Neuron (in vitro differentiated cells): ENCODE measurements around the gene MRGPRF.

Experiments used
- H2AFZ ChIP-seq: one replicate; pipeline ENCODE4 v1.6.1; 2013; ENCODE audit warnings: low read depth, mild to moderate bottlenecking, inconsistent platforms, low read length, moderate library complexity
- H3K27me3 ChIP-seq: one replicate; pipeline ENCODE4 v1.6.1; 2013; ENCODE audit warnings: low read length; ENCODE audit not compliant: insufficient read depth
- H3K36me3 ChIP-seq: one replicate; pipeline ENCODE4 v1.6.1; 2013; ENCODE audit warnings: low read length; ENCODE audit not compliant: insufficient read depth
- H3K4me1 ChIP-seq: one replicate; pipeline ENCODE4 v1.6.1; 2013; ENCODE audit warnings: low read length; ENCODE audit not compliant: insufficient read depth
- H3K4me3 ChIP-seq: 2 replicates; pipeline ENCODE4 v1.5.1; 2013; ENCODE audit warnings: mild to moderate bottlenecking, low read length, moderate library complexity
- H3K9me3 ChIP-seq: one replicate; pipeline ENCODE4 v1.6.1; 2013; ENCODE audit warnings: low read length

MRGPRF gene

GRCh38 chr11:68990995-68991780 is 21.9 kb downstream of the MRGPRF start:
- Histone ChIP-seq H3K9me3 (no peaks in the 10 kb centered on the region), H2AFZ (no peak overlapping the region), H3K4me3 (no peak overlapping the region), H3K27me3 (peaks cover 19% of the 10 kb centered on the region), H3K4me1 (no peaks in the 10 kb centered on the region), H3K36me3 (no peaks in the 10 kb centered on the region)

GRCh38 chr11:68989936-68990606 is 23.0 kb downstream of the MRGPRF start:
- no peak overlapping the region for H3K4me3 ChIP-seq
- peaks cover 16% of the 10 kb centered on the region for H3K27me3 ChIP-seq
- no peak overlapping the region for H2AFZ ChIP-seq
- no peaks in the 10 kb centered on the region for H3K9me3 ChIP-seq
- no peaks in the 10 kb centered on the region for H3K36me3 ChIP-seq
- H3K4me1 ChIP-seq, result no peaks in the 10 kb centered on the region

- peaks cover 13% of the 10 kb centered on the region for H3K27me3 ChIP-seq
- no peaks in the 10 kb centered on the region for H3K36me3 ChIP-seq
- H3K9me3 ChIP-seq, result no peaks in the 10 kb centered on the region
- no peak overlapping the region for H3K4me3 ChIP-seq
- no peaks in the 10 kb centered on the region for H3K4me1 ChIP-seq
- H2AFZ ChIP-seq, result no peak overlapping the region
Observed at GRCh38 chr11:68988491-68988890, 24.6 kb downstream of the MRGPRF start.

- no peaks in the 10 kb centered on the region for H3K9me3 ChIP-seq
- no peak overlapping the region for H2AFZ ChIP-seq
- H3K36me3 ChIP-seq, result no peaks in the 10 kb centered on the region
- no peaks in the 10 kb centered on the region for H3K4me1 ChIP-seq
- H3K27me3 ChIP-seq, result peaks cover 4% of the 10 kb centered on the region
- no peak overlapping the region for H3K4me3 ChIP-seq
Observed at GRCh38 chr11:68987211-68987610, 25.8 kb downstream of the MRGPRF start.

- H3K9me3 ChIP-seq, result no peaks in the 10 kb centered on the region
- H3K4me1 ChIP-seq, result no peaks in the 10 kb centered on the region
- H3K4me3 ChIP-seq, result no peak overlapping the region
- H3K36me3 ChIP-seq, result no peaks in the 10 kb centered on the region
- no peak overlapping the region for H2AFZ ChIP-seq
- H3K27me3 ChIP-seq, result no peaks in the 10 kb centered on the region
Observed at GRCh38 chr11:68983801-68984200, 29.2 kb downstream of the MRGPRF start.

GRCh38 chr11:68982134-68982533 is 30.9 kb downstream of the MRGPRF start:
- H3K4me3 ChIP-seq, result no peak overlapping the region
- no peaks in the 10 kb centered on the region for H3K27me3 ChIP-seq
- no peak overlapping the region for H2AFZ ChIP-seq
- no peaks in the 10 kb centered on the region for H3K36me3 ChIP-seq
- no peaks in the 10 kb centered on the region for H3K4me1 ChIP-seq
- no peaks in the 10 kb centered on the region for H3K9me3 ChIP-seq

GRCh38 chr11:68980776-68981065 is 32.3 kb downstream of the MRGPRF start, which contains the start of gene MRGPRD:
TSS of gene MRGPRD (minus strand) at chr11:68980986. CDS start at chr11:68980986, 0 bp downstream.
- no peak within 1 kb of the TSS for H3K4me3 ChIP-seq
- no peaks in the 10 kb centered on the region for H3K27me3 ChIP-seq
- H3K4me1 ChIP-seq, result no peaks in the 10 kb centered on the region
- no peak within 1 kb of the TSS for H2AFZ ChIP-seq
- H3K9me3 ChIP-seq, result no peaks in the 10 kb centered on the region
- H3K36me3 ChIP-seq, result no peaks in the 10 kb centered on the region

- H3K27me3 ChIP-seq, result no peaks in the 10 kb centered on the region
- H3K9me3 ChIP-seq, result no peaks in the 10 kb centered on the region
- H3K4me3 ChIP-seq, result no peak overlapping the region
- H3K36me3 ChIP-seq, result no peaks in the 10 kb centered on the region
- H2AFZ ChIP-seq, result no peak overlapping the region
- H3K4me1 ChIP-seq, result no peaks in the 10 kb centered on the region
Observed at GRCh38 chr11:68979931-68980775, 32.9 kb downstream of the MRGPRF start.

GRCh38 chr11:68978931-68979594 is 34.0 kb downstream of the MRGPRF start:
- Histone ChIP-seq H3K4me3 (no peak overlapping the region), H3K36me3 (no peaks in the 10 kb centered on the region), H2AFZ (no peak overlapping the region), H3K27me3 (no peaks in the 10 kb centered on the region), H3K4me1 (no peaks in the 10 kb centered on the region), H3K9me3 (no peaks in the 10 kb centered on the region)

- Histone ChIP-seq H3K4me3 (no peak overlapping the region), H2AFZ (no peak overlapping the region), H3K27me3 (no peaks in the 10 kb centered on the region), H3K9me3 (no peaks in the 10 kb centered on the region), H3K4me1 (no peaks in the 10 kb centered on the region), H3K36me3 (no peaks in the 10 kb centered on the region)
Observed at GRCh38 chr11:68978626-68978930, 34.5 kb downstream of the MRGPRF start.

- Histone ChIP-seq H3K4me3 (no peak overlapping the region), H2AFZ (no peak overlapping the region), H3K4me1 (no peaks in the 10 kb centered on the region), H3K27me3 (no peaks in the 10 kb centered on the region), H3K36me3 (no peaks in the 10 kb centered on the region), H3K9me3 (no peaks in the 10 kb centered on the region)
Observed at GRCh38 chr11:68977781-68978625, 35.0 kb downstream of the MRGPRF start.

GRCh38 chr11:68976563-68976962 is 36.5 kb downstream of the MRGPRF start:
- Histone ChIP-seq H3K4me1 (no peaks in the 10 kb centered on the region), H3K4me3 (no peak overlapping the region), H3K9me3 (no peaks in the 10 kb centered on the region), H2AFZ (no peak overlapping the region), H3K36me3 (no peaks in the 10 kb centered on the region), H3K27me3 (no peaks in the 10 kb centered on the region)
